Measurements from ENCODE around the gene DCTPP1. TPM values are rescaled to one million over a fixed set of nuclear protein-coding genes. Genes with fewer than 3 reads are reported as not detected.

DCTPP1 gene
- total RNA-seq, 1 donor from 2014 or later = 26.4 TPM

DNA sequence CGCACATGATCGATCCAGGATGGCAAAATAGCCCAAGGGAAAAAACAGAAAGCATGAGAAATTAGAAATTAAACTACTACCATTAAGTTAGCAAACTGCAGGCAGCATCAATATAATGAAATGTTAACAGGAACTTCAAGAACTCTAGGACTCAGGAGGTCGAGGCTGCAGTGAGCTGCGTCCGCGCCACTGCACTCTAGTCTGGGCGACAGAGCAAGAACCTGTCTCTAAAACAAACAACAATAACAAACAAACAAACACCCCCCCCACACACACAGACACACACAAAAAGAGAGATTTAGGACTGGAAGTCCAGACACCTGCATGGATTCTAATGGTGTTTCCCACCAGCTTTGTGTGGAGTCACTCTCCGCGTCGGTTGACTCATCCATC lies 16.4 kb upstream of the DCTPP1 start:
- Mint-ChIP-seq H3K4me1 (ENCODE audit: low read depth) (peaks cover 29% of the 10 kb centered on the region), H3K27ac (ENCODE audit: unreplicated experiment) (peak overlapping the region; percentile 97), H3K36me3 (ENCODE audit: low read depth) (peaks cover 14% of the 10 kb centered on the region), H3K4me3 (ENCODE audit: unreplicated experiment) (peak overlapping the region; percentile 75), H3K9me3 (ENCODE audit: low read depth) (peaks cover 4% of the 10 kb centered on the region), H3K27me3 (ENCODE audit: low read depth) (no peaks in the 10 kb centered on the region)
- DNase-seq (ENCODE audit: low spot score) = no peak
- TF ChIP-seq, protein P1, sequence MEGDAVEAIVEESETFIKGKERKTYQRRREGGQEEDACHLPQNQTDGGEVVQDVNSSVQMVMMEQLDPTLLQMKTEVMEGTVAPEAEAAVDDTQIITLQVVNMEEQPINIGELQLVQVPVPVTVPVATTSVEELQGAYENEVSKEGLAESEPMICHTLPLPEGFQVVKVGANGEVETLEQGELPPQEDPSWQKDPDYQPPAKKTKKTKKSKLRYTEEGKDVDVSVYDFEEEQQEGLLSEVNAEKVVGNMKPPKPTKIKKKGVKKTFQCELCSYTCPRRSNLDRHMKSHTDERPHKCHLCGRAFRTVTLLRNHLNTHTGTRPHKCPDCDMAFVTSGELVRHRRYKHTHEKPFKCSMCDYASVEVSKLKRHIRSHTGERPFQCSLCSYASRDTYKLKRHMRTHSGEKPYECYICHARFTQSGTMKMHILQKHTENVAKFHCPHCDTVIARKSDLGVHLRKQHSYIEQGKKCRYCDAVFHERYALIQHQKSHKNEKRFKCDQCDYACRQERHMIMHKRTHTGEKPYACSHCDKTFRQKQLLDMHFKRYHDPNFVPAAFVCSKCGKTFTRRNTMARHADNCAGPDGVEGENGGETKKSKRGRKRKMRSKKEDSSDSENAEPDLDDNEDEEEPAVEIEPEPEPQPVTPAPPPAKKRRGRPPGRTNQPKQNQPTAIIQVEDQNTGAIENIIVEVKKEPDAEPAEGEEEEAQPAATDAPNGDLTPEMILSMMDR (IDR thresholded peaks at IDR 0.05) = no peak

DNA sequence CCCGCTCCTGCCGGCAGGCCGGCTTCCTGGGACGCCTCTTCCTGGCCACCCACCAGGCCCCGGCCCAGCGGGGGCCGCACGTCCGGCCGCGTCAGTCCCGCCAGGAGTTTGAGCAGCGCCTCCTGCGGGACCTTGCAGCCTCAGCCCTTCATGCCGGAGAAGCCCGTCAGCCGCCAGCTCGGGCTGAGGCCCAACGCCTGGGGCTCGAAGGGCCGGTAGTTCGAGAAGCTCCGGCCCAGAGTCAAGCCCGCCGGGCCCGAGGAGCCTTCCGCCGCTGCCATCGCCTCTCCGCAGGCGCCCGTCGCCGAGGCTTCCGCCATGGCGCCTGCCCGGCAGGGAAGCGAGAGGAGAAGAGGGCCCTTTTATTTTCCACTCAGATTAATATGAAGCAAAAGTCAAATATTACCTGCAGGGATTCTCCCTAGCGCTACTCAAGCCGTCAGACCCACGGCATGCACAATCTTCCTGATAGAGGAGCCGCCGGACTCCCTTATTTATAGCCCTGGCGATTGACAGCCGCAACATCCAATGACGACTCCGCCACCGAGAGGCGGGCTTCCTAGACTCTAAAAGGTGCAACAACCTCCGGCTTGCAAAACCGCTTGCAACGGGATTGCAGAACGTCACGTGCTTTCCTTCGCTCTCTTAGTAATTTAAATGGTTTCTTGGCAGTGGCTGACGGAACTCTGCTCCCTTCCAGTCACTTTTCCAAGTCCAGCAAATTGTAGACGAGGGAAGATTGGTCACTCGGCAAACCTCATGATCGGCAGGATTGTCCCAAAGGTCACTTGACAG lies 15.8 kb upstream of the DCTPP1 start, which contains the start of gene SEPHS2:
Gene SEPHS2, minus strand, starts transcription at position 467 of the 795 bp plus-strand sequence. Its CDS starts 147 bp downstream, at position 320.
- H3K9me3 Mint-ChIP-seq (ENCODE audit: low read depth) = peaks cover 4% of the 10 kb centered on the region
- H3K4me1 Mint-ChIP-seq (ENCODE audit: low read depth) = peaks cover 29% of the 10 kb centered on the region

DNA sequence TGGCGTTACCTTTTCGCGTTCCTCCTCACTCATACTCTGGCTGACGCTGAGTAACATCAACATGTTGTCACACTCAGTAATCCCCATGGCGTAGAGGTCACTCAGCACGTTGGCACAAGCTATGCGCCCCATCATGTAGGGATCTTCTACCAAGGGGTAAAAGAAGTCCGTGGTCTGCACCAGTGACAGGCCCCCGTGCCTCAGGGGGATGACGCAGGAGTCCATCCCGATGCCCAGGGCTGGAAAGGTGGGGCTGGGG lies 15.2 kb upstream of the DCTPP1 start:
- H3K9me3 Mint-ChIP-seq (ENCODE audit: low read depth) = peaks cover 4% of the 10 kb centered on the region
- no peaks in the 10 kb centered on the region for H3K27me3 Mint-ChIP-seq (ENCODE audit: low read depth)
- peak overlapping the region; percentile 75 for H3K27ac Mint-ChIP-seq (ENCODE audit: unreplicated experiment)
- no peak for DNase-seq (ENCODE audit: low spot score)
- peak overlapping the region; percentile 75 for H3K4me3 Mint-ChIP-seq (ENCODE audit: unreplicated experiment)
- peaks cover 29% of the 10 kb centered on the region for H3K4me1 Mint-ChIP-seq (ENCODE audit: low read depth)
- peaks cover 14% of the 10 kb centered on the region for H3K36me3 Mint-ChIP-seq (ENCODE audit: low read depth)
- TF ChIP-seq, protein P1 (IDR thresholded peaks at IDR 0.05) = no peak

More for the DNA sequence above, 15.8 kb upstream of the DCTPP1 start, which contains the start of gene SEPHS2:
- peaks cover 14% of the 10 kb centered on the region for H3K36me3 Mint-ChIP-seq (ENCODE audit: low read depth)
- H3K4me3 Mint-ChIP-seq (ENCODE audit: unreplicated experiment) = peak within 1 kb of the TSS; percentile 75
- H3K27me3 Mint-ChIP-seq (ENCODE audit: low read depth) = no peaks in the 10 kb centered on the region
- peak; percentile 95 for DNase-seq (ENCODE audit: low spot score)
- TF ChIP-seq, protein P1 (IDR thresholded peaks at IDR 0.05) = peak; percentile 81
- H3K27ac Mint-ChIP-seq (ENCODE audit: unreplicated experiment) = peak within 1 kb of the TSS; percentile 97

DNA sequence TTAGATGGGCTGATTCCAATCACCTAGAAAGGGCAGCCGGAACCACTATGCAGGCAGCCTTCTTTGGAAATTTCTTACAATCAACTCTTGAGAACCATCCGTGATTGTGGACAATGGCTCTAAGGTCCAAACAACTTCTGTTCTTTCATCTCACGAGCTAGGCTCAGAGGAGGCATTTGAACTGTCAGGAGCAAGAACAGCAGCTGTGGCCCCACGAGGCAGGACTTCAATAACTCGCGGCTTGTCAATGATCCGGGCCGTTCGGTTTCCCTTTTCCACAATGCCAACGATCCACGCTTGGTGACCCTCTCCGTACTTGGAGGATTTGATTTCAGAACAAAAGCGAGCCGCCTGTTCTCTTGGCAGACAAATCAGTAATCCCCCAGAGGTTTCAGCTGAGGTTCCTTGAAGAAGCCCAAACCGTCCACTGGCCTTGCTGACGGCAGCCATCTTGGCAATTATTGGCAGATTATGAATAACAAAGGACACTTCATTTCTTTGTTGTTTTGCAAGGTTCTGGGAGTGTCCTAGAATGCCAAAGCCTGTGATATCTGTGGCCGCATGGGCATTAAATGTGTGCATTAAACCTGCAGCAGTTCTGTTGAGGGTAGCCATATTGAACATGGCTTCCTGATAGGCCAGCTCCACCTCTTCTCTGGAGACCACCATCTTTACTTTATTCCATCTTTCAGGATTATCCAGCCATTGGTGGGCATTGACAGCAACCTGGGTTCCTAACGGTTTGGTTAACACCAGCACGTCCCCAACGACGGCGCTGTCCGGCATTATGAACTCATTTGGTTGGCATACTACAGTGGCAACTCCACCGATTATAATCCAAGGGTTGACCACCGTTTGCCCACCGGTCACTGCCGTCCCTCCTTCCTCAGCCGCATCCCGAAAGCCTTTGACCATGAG lies 14.7 kb upstream of the DCTPP1 start:
- no peaks in the 10 kb centered on the region for H3K27me3 Mint-ChIP-seq (ENCODE audit: low read depth)
- TF ChIP-seq, protein P1 (IDR thresholded peaks at IDR 0.05) = no peak
- peaks cover 29% of the 10 kb centered on the region for H3K4me1 Mint-ChIP-seq (ENCODE audit: low read depth)
- H3K4me3 Mint-ChIP-seq (ENCODE audit: unreplicated experiment) = peak overlapping the region; percentile 75
- H3K27ac Mint-ChIP-seq (ENCODE audit: unreplicated experiment) = peak overlapping the region; percentile 75
- no peak for DNase-seq (ENCODE audit: low spot score)
- H3K9me3 Mint-ChIP-seq (ENCODE audit: low read depth) = peaks cover 4% of the 10 kb centered on the region
- peaks cover 14% of the 10 kb centered on the region for H3K36me3 Mint-ChIP-seq (ENCODE audit: low read depth)

DNA sequence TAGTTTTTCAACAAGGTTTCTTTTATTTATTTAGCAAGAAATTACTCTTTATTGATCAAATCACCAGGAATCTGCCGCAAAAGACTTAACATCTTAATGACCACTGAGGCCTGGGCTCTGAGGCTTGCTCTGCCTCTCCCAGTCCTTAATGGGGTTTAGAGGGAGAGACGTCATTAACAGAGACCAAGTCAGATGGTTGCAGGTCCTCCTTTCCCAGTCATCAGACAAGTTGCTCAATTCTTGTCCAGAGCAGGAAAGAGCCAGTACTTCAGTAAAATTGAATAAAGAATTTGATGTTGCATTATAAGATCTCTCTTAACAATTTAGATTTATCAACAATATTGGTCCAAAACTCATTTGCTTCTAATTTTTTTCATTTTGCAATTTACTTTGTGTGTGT lies 13.8 kb upstream of the DCTPP1 start:
- peaks cover 14% of the 10 kb centered on the region for H3K36me3 Mint-ChIP-seq (ENCODE audit: low read depth)
- H3K4me3 Mint-ChIP-seq (ENCODE audit: unreplicated experiment) = peak overlapping the region; percentile 75
- TF ChIP-seq, protein P1 (IDR thresholded peaks at IDR 0.05) = no peak
- no peak for DNase-seq (ENCODE audit: low spot score)
- peaks cover 4% of the 10 kb centered on the region for H3K9me3 Mint-ChIP-seq (ENCODE audit: low read depth)
- H3K27ac Mint-ChIP-seq (ENCODE audit: unreplicated experiment) = no peak overlapping the region
- no peaks in the 10 kb centered on the region for H3K27me3 Mint-ChIP-seq (ENCODE audit: low read depth)
- H3K4me1 Mint-ChIP-seq (ENCODE audit: low read depth) = peaks cover 29% of the 10 kb centered on the region
